Heart left ventricle (tissue), 13 donors: ENCODE results near the gene ZC3H18.

Experiments used
- CTCF ChIP-seq, 12 donors: fragments of 200-600 bp; sonication (generic) in 4 of 12; IDR thresholded peaks; one replicate each; pipeline versions ENCODE4 v1.5.0 to v1.8.0; 2018 to 2022; ENCODE audit warnings: antibody characterized with exemption in 12 of 12, mild to moderate bottlenecking in 5 of 12
- POLR2A ChIP-seq, 2 donors: fragments of 450-650 bp; IDR thresholded peaks; one replicate each; pipeline ENCODE4 v1.6.1; 2017; ENCODE audit warnings: antibody characterized with exemption in 2 of 2, mild to moderate bottlenecking in 2 of 2, moderate library complexity in 2 of 2
- donor health status: ischemic (EF 13 %, LVEDD 7.1; RV severe dilation, severe dysfunction).
- donor health status: DM: no; HTN: yes; CAD: no.
- donor health status: DM: no; HTN: no; CAD: no.
- donor health status: ischemic (EF 25% LVEDD 6.9; RV normal size, moderate dysfunction).
- donor health status: ischemic (EF 25% LVEDD 5.7; RV mildly dilated, moderate dysfunction).
- donor health status: ischemic (EF 35%, LVEDD 5.7; RV mildly dilated, moderate dysfunction).
- donor health status: nonischemic (EF 11% LVEDD 7.7; RV severe dilation, severe dysfunction).
- donor health status: DM: yes; HTN: yes; CAD: no.
- donor health status: PGD.
- donor health status: ischemic (EF 29% LVEDD 5.4; RV normal size, mild dysfunction).
- donor health status: nonischemic (EF 23%, LVEDD 6.1; RV moderate dilation, normal function).

GRCh38 chr16:88672776-88673175, 102.6 kb downstream of the ZC3H18 start:
- TF ChIP-seq CTCF (IDR thresholded peaks at IDR 0.05) (peak in 2 of 12 donors; percentile 9 to 13), POLR2A (IDR thresholded peaks at IDR 0.05) (no peak)
